HG03575 (cell line): ENCODE results near the gene PLPP3.
"Not testable (repeated sequence)": the region's sequence is repeated elsewhere in the genome, so short reads cannot be mapped to it uniquely, and the experiment has no call there.

Source experiments
- ATAC-seq: cut with Tn5 transposase; IDR thresholded peaks from one replicate; pipeline ENCODE4 v1.9.1; 2021; ENCODE audit not compliant: unreplicated experiment, insufficient number of reproducible peaks, low FRiP score; ENCODE audit errors: extremely low read depth

The PLPP3 gene

GRCh38 chr1:56578963-56579875 lies at the start of gene PLPP3:
Gene PLPP3, minus strand, starts transcription at chr1:56579563. Its CDS starts 547 bp downstream, at chr1:56579016.
- no peak for ATAC-seq

GRCh38 chr1:56627636-56628039 lies 48.3 kb upstream of the PLPP3 start:
- no peak for ATAC-seq

GRCh38 chr1:56627019-56627635 lies 47.8 kb upstream of the PLPP3 start:
- ATAC-seq = no peak

GRCh38 chr1:56626546-56626945 lies 47.2 kb upstream of the PLPP3 start:
- no peak for ATAC-seq

- ATAC-seq = no peak
Measured at GRCh38 chr1:56625819-56626440, 46.6 kb upstream of the PLPP3 start.

GRCh38 chr1:56617141-56617540 lies 37.8 kb upstream of the PLPP3 start:
- ATAC-seq = no peak

GRCh38 chr1:56610770-56611169 lies 31.4 kb upstream of the PLPP3 start:
- ATAC-seq = not testable (repeated sequence)

- not testable (repeated sequence) for ATAC-seq
Measured at GRCh38 chr1:56610097-56610496, 30.7 kb upstream of the PLPP3 start.

GRCh38 chr1:56595397-56596191 lies 16.2 kb upstream of the PLPP3 start:
- not testable (repeated sequence) for ATAC-seq

- no peak for ATAC-seq
Measured at GRCh38 chr1:56591909-56592308, 12.5 kb upstream of the PLPP3 start.

- no peak for ATAC-seq
Measured at GRCh38 chr1:56590520-56591011, 11.2 kb upstream of the PLPP3 start.

GRCh38 chr1:56589369-56589768 lies 10.0 kb upstream of the PLPP3 start:
- ATAC-seq = no peak

GRCh38 chr1:56586502-56586901 lies 7.1 kb upstream of the PLPP3 start:
- ATAC-seq = no peak

GRCh38 chr1:56585985-56586384 lies 6.6 kb upstream of the PLPP3 start:
- ATAC-seq = no peak

GRCh38 chr1:56584910-56585528 lies 5.7 kb upstream of the PLPP3 start:
- no peak for ATAC-seq

GRCh38 chr1:56583957-56584468 lies 4.7 kb upstream of the PLPP3 start:
- ATAC-seq = no peak

GRCh38 chr1:56580771-56581170 lies 1.4 kb upstream of the PLPP3 start:
- no peak for ATAC-seq
